Eye (tissue), 1 donor: ENCODE measurements around the gene PDE4D.
A peak's percentile ranks its signal among the peaks of the same experiment; 100 is the strongest.

ENCODE experiments used
- DNase-seq: peaks from one replicate; pipeline ENCODE4 v3.0.0-alpha.2; 2015

Gene PDE4D

DNA sequence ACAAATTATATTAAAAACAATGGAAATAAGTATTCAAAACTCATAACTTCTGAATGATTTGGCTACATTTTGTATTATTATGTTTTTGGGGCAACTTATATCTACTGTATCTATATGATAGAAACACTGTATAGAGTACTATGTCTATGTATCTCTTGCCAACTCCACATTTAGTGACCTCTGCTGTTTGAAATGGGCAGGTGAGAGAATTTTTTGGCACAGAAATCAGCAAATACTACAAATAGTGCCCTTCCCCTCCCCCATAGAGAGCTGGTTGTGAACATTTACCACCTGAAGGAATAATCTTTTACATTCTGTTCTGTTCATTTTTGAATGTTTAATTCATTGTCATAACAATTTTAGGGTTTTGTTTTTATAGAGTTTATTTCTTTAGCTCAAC, 545.3 kb downstream of the PDE4D start:
- DNase-seq, result no peak

DNA sequence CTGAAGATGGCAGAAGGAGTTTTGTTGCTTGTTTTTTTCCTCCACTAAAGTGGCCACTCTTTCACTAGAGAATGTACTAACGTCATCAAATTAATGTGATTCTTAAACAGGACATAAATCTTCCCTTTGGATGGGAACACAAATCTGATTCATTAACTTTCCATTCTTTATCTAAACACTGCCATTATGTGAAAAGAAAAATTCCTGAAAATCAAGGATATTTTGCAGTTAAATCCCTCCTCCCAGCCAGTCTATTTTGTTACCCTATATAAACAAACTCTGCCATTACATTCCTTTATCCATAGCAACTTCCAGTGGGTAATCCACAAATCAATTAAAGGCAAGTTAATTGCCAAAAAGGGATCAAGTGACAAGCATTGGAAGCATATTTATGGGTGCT, 546.5 kb downstream of the PDE4D start:
- no peak for DNase-seq

DNA sequence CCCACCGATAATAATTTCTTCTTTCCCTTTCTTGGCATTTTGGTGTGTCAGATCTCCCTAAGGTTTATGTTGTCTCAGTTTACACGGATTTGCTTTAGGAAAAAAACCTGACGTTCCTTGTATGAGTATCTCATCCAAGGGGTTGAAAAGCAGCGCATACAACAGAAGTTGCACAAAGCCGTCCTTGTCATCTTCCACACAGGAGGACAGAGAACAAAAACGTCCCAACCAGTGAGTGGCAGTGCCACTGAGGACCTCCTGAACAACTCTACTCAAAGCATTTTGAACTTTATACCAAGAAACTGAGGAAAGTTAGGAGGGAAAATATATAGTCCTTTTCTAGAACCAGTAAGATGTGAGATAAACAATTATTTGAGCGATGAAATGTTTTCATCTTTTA, 547.0 kb downstream of the PDE4D start:
- DNase-seq, result no peak

DNA sequence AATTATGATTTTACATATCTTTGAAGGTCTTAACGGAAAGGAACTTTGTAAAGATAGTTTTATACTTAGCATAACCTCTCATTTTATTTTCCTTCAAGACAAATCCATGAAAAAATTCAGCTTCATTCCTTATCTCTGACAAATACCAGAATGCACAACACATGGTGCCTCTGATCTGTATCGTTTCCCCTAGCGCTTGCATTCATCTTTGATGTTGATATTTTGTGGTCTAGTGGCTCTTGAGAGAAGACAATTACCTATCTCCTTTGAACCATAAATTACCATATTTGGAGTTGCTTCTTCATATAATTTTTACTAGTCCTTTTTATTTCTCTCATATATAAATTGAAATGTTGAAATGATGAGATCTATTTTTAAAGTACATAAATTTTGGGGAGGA, 551.3 kb downstream of the PDE4D start:
- no peak for DNase-seq

DNA sequence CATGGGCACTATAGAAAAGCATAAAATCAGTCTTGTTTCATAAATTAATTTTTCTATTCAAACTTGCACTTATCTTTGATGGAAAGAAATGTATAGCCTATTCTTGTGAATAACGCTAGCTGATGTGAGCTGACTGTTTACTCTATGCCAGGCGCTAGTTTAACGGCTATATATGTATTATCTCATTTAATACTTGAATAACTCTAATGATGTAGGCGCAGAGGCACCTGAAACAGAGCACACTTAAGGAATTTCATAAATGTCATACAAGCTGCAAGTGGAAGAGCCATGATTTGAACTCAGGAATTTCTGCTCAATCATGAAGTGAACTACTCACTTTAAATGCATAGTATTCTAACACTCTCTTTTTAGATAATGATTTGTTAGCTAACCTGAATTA, 551.8 kb downstream of the PDE4D start:
- DNase-seq, result no peak

DNA sequence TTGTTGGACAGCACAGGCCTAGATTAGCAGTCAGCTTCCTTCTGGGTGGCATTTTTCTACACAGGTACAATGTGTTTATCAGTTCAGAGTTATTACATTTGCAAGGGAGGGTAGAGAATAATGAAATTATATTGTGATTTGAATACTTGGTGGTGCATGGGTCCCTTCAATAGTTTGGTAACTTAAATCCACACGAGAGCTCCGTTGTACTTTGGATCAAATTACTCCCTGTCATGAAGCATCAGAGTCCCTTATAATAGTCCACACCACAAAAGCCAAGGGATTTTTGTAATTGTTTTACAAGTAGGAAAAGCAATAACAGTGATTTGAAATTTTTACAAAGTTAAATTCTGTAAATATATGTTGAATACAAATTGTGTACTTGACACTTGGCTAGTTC, 552.4 kb downstream of the PDE4D start:
- DNase-seq, result no peak

DNA sequence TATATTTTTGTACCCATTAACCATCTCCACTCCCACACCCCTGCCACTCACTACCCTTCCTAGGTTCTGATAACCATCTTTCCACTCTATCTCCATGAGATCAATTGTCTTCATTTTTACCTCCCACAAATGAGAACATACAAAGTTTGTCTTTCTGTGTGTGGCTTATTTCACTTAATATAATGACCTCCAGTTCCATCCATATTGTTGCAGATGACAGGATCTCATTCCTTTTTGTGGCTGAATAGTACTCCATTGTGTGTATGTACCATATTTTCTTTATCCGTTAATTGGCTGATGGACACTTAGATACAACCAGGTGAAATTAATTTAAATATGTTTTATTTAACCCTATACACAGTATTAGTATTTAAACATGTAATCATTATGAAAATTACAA, 552.9 kb downstream of the PDE4D start:
- no peak for DNase-seq

DNA sequence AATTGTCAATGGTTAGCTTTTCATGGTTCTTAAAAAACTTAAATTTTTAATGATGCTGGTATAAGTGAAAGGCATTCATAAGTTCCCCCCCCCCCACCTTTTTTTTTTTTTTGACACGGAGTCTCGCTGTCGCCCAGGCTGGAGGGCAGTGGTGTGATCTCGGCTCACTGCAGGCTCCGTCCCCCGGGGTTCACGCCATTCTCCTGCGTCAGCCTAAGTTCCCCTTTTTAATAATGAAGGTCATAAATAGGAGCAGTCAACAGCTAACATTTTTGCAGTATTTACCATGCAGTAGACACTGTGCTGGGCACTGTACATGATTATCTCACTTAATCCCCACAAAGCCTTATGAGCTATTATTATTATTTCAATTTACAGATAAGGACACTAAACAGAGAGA, 556.3 kb downstream of the PDE4D start:
- DNase-seq, result no peak

DNA sequence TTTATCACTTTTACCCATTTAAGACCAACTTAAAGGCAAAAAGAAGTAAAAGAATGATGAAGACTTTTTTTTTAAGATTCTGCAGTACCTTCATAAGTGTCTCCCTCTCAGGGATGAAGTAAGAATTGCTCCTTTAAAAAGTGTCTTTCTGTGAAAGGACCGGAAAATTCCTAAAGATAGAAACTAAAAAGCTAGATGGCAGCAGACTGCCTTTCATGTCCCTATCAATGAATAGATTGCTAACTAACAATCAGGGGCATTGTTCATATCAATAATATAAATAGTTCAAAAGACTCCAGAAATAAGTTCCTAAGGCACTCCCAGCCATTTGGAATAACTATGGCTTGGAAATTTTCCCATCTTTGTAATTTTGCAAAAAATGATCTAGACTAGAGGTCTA, 558.0 kb downstream of the PDE4D start:
- DNase-seq, result no peak

DNA sequence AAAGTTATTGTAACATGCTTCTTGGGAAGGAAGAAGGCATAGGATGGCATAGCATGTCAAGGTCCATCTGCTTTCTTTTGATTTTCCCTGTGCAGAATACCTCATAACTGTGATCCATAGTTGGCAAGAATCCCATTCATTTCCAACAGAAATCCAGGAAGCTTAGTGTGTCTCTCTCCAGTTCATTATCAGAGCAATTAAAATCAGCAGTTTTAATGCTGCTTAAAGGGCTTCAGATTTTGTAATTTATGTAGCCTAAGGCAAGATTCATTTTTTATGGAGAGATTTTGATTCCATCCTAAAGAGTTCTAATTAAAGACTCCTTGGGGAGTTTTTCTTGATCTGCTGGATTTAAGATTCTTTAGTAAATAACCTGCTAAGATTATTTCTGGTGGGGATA, 560.1 kb downstream of the PDE4D start:
- no peak for DNase-seq

DNA sequence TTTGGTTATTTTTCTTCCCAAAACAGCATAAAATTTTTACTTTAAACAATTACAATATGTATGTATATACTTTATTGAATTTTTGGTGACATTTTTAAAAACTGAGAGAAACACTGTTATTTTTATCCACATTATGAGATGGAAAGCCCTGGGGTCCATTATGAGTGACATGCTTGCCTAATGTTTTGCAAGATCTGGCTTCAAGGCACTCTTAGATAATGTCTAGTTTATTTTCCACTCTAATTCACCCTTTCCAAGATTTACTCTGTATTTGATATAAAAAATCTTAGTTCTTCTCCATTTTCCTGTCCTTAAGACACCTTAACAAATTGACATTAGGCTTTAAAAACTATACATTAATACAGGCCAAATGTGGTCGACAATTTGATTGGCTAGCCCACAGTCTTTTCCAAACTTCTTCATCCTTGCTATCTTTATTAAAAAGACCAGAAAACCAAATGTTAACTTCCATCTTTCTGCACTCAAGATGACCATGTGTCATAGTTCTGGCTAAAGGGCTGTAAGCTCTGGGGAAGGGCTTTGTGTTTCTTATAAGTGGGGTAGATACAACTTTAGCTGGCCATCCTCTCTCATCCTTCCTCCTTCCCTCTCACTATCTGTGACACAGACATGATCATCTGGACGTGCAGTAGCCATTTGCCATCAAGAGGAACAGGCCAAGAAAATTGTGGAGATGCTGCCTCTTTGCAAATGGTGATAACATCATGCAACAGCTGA, 561.1 kb downstream of the PDE4D start:
- DNase-seq, result no peak

DNA sequence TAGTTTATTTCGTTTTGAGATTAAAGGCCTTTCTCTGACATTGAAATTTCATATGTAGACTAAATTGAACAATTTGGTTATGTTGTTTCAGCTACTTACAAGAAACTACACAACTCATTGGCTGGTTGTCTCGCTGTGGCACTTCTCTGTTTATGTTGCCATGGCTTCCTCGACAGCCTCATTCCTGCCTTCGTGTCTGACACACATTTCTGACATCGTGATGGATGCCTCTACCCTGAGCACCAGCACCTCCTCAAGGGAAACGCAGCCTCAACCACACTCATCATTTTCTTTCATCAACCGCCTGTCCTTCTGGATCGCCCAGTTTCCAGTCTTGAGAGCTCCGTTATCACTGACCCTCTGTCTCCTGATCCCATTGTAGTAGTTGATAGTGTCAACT, 562.8 kb downstream of the PDE4D start:
- DNase-seq, result no peak

DNA sequence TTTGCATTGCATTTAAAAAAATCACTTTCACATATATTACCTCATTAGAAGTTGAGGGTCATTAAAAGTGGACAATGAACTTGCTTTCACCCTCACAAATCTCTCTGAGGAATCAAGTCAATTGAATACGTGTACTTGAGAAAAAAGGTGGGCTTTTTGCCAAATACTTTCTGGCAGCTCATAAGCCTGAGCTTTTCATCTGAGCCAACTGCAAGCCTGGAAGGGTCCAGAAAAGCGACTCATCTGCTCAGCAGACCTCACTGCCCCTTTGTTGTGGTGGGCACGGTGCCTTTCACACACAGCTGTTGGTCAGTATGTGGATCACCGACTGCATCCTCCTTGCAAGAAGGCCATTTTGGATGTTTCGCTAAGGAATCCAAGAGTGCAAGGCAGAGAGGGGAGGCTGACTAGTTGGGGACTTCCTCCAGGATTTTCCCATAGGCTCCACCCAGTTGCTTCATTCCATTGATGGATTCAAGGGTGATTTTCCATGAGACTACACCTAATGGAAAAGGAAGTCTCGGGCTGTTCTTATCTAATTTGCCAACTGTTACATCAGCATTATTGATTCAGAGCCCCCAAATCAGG, 564.7 kb downstream of the PDE4D start:
- peak; percentile 78 for DNase-seq

DNA sequence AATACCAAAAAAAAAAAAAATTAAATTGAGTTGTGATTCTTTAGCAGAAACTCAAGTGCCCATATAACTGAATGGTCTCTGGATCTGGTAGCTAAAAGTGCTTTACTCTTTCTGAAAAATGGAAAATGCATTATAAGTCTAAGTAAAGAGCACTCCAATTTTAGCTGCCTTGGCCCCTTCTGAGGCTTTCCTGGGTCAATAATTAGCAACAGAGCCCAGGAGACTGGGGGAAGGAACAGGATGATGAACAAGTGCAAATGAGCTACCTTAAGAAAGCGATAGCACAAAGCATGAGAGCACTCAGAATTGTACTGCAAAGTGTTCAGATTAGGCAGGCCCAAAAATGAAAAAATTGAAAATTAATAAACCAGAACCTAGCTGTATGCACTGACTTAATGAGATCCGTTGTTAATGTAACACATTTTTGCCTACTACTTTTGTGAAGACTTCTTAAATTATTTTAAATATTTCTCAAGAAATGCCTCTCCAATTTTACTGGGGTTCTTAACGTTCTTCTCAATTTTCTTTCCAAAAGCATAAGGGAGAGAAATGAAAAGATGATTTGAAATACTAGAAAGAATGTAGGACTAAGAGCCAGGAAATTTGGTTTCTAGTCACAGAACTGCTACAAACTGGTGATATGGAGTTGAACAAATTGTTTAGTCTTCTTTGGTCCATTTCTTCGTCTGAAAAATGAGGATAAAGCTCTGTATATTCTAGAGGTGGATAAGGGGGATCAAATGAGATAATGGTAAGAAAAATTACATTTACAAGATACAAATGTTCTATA, 566.1 kb downstream of the PDE4D start:
- DNase-seq, result no peak

DNA sequence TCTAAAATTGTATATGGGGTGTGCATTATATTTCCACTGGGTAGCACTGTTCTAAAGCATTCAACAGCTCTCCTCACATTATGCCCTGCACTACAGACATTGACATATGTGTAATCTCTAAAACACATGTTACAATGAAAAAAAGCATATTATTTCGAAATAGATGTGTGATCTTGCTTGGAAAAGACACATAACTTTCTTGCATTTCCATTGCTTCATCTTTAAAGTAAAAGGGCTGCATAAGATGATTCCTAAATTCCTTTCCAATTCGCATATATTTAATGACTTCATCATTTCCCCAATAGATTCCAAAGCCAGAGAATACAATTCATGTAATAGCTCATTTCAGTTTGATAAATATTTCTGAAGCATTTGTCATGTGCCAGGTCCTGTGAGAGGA, 566.9 kb downstream of the PDE4D start:
- no peak for DNase-seq

DNA sequence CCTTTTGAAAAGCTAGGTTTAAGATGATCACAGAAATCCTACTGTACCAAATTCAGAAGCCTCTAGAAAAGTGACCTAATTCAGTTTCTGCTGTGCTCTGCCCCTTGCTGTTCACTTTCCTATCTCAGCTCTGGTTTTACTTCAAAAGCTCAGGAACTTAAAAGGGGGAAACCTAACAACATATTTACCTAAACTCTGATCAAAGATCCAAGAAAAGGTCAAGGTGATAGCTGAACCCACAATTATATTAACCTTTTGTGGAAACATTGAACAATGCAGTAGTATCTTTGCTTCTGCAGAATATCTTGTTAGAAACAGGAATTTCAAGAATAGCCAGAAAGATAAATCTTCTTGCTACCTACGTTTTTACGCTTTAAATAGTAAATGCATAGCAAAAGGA, 568.5 kb downstream of the PDE4D start:
- DNase-seq, result no peak

DNA sequence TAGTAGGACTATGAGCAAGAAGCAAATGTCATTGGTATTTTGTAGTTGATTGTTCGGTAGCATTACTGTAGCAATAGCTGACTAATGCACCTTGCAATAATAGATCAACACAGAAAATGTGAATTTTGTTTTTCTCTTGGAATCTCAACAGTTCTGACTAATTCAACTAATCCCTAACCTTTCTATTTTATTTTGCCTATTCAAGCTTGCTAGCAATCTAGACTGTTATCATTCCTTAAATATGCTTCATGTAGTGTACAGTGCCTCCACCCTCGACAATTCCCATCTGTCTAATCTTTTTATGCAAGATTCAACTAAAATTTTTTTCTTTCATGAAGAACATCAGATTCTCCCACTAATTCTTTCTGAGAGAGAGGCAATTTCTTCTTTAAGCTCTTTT, 570.6 kb downstream of the PDE4D start:
- DNase-seq, result no peak

DNA sequence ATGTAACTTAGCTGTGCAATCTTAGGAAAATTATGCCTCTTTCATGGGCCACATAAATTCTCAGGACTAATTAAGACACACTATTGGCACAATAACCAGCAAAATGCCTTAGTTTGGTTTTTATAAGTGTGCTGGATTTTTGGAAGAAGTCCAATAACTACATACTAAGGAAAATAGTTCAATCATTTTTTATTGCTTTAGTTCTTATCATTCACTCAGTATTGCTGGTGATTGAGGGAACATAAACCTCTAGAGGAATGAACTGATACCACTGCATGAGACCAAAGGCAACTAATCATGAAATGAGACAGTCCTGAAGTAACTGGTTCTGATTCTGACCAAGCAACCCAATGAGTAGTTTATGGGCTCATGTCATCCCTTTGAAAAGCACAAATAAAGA, 571.5 kb downstream of the PDE4D start:
- DNase-seq, result no peak

DNA sequence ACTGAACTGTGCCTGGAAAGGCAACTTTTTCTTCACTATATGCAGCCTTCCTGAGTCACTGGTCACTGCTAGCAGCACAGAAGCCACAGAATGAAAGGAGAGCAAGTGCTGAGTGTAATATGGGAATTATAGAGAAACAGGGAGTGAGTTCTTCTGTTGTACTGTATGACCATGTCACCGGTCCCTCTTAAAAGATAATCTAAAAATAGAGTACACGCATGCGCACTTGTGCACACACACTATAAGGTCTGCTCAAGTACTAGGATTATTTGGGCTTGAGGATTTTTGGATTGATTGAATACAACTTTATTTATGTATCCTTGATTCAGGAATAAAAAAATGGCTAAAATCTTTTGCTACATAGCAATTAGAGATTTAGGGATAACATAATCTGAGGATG, 571.9 kb downstream of the PDE4D start:
- no peak for DNase-seq

DNA sequence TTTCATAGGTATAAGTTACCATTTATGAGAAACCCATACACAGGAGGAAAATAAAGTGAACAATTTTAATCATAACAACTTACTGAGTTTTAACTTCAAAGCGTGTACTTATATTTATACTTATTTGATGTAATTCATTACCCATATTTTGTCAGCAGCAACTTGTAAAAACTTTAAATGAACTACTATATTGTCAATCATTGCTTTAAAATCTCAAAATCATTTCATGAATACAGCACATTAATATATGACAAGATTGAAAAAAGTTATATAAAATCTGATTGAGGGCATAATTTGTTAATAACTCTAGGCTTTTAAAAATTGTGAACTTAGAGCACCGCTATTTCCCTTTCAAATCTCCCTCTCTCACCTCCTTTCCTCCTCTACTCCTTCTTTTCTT, 573.1 kb downstream of the PDE4D start:
- DNase-seq, result no peak

DNA sequence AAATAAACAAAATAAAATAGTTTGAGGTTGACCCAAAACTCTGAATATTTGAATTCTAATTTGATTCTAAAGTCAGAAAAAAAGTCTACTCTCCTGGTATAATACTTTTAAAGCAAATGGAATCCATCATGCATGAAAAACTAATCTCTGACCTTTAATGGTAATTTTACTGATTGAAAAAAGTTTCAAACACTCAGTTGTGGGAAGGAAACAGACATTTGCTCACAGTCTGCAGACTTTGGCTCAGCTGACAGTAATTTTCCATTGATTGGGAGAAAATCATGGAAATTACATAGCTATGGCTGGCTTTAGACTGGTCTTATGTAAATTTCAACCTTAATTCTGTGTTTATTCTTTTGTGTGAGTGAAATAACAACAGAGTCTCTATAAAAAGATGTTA, 574.3 kb downstream of the PDE4D start:
- no peak for DNase-seq

DNA sequence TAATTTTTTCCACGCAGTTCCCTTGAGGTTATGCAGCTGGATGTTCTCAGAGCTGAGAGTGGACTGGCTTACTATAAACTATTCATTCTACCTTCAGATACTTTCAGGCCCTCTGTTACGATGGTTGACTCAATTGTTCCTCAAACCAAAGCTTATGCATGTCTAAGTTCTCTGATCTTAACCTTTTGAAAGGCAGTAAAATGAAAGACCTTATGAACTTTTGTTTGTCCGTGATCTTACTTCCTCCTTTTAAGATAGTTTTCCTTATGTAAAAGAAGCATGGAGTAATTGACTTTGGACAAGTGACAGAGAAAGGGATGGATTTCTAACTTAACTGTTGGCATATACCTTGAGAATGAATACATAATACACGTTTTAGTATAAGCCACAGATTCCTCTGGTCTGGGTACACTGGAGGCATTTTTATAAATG, 575.7 kb downstream of the PDE4D start:
- no peak for DNase-seq

DNA sequence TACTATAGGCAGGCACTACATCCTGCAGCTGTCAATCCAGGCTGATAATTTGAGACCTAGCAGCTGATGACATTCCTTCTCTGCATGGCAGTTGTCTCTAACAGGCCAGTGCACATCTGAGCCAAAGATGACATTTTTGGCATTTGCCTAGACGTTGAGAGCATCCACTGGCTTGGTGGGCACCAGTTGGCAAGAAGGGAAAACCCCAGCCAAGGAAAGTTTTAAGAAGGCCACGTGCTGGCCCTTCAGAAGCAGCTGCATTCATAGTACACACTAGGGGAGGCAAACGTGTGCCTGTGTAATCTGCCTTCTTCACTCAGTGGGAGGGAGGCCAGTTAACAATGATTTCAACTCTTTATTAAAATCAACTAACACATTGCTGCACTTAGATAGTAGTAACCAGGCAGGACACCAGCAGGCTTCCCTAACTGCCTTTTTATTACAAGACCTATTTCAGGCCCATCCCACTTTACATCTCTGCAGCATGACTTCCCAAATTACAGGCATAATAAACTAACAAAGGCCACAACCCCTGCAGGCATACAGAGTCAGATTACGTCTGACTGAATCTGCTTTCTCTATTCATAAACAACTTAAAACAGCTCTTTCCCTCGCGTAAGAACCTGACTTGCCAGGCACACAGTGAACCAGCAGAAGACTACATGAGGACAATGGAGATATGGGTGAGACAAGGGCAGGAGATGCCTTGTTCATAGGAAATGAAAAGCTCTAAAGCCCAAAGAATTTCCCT, 576.3 kb downstream of the PDE4D start:
- peak; percentile 82 for DNase-seq

DNA sequence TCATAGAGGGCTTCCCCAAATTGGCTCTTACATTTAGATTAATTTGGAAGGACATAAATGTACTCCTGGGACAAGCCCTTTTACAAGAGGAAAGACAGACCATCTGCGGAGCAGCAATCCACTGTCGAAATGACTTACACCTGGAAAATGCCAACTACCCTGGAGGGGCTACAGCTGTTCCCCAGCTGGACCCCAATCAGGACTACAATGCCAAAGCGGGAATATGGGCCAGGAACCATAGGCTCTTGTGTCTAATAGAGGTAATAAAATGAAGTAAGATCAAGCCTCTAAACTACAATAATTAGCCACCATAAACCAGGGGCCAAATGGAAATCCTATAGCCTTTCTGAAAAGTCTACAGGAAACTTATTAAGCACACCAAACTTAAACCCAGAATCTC, 581.3 kb downstream of the PDE4D start:
- no peak for DNase-seq
